ENCODE data around the gene CDH18.

The CDH18 gene

GRCh38 chr5:19855031-19855430 lies 133.0 kb downstream of the CDH18 start:
- Histone ChIP-seq H2AFZ (ENCODE audit: low read length) (no peak overlapping the region), H3K4me1 (ENCODE audit: insufficient read depth, low read length, severe bottlenecking) (no peaks in the 10 kb centered on the region), H3K9me2 (ENCODE audit: low read depth, low read length) (no peaks in the 10 kb centered on the region), H3K79me2 (ENCODE audit: insufficient read depth, low read length) (no peaks in the 10 kb centered on the region), H3F3A (ENCODE audit: insufficient read depth, low read length) (no peaks in the 10 kb centered on the region), H4K20me1 (ENCODE audit: insufficient read depth, low read length) (no peaks in the 10 kb centered on the region), H3K9ac (ENCODE audit: low read length) (no peak overlapping the region), H3K9me3 (ENCODE audit: low read length) (no peaks in the 10 kb centered on the region), H3K4me2 (ENCODE audit: low read length) (no peak overlapping the region), H3K36me3 (ENCODE audit: insufficient read depth, low read length) (no peaks in the 10 kb centered on the region), H3K27me3 (ENCODE audit: insufficient read depth, low read length) (no peaks in the 10 kb centered on the region), H3K27ac (ENCODE audit: low read depth, low read length, poor library complexity, severe bottlenecking) (no peak overlapping the region), H3K4me3 (ENCODE audit: low read depth, low read length, poor library complexity, severe bottlenecking) (no peak overlapping the region)
- TF ChIP-seq CTCF (IDR thresholded peaks at IDR 0.05; ENCODE audit: low read length) (no peak), EZH2 (IDR thresholded peaks at IDR 0.05; ENCODE audit: borderline replicate concordance, low read length) (no peak)

- H4K20me1 ChIP-seq (ENCODE audit: insufficient read depth, low read length) = no peaks in the 10 kb centered on the region
- no peaks in the 10 kb centered on the region for H3K27me3 ChIP-seq (ENCODE audit: insufficient read depth, low read length)
- no peak overlapping the region for H3K4me3 ChIP-seq (ENCODE audit: low read depth, low read length, poor library complexity, severe bottlenecking)
- H3K4me2 ChIP-seq (ENCODE audit: low read length) = no peak overlapping the region
- H3K27ac ChIP-seq (ENCODE audit: low read depth, low read length, poor library complexity, severe bottlenecking) = no peak overlapping the region
- H3F3A ChIP-seq (ENCODE audit: insufficient read depth, low read length) = no peaks in the 10 kb centered on the region
- no peak overlapping the region for H3K9ac ChIP-seq (ENCODE audit: low read length)
- H3K9me3 ChIP-seq (ENCODE audit: low read length) = no peaks in the 10 kb centered on the region
- no peak overlapping the region for H2AFZ ChIP-seq (ENCODE audit: low read length)
- H3K4me1 ChIP-seq (ENCODE audit: insufficient read depth, low read length, severe bottlenecking) = no peaks in the 10 kb centered on the region
- no peak for TF ChIP-seq CTCF (IDR thresholded peaks at IDR 0.05; ENCODE audit: low read length)
- TF ChIP-seq EZH2 (IDR thresholded peaks at IDR 0.05; ENCODE audit: borderline replicate concordance, low read length) = no peak
- H3K79me2 ChIP-seq (ENCODE audit: insufficient read depth, low read length) = no peaks in the 10 kb centered on the region
- H3K36me3 ChIP-seq (ENCODE audit: insufficient read depth, low read length) = no peaks in the 10 kb centered on the region
- no peaks in the 10 kb centered on the region for H3K9me2 ChIP-seq (ENCODE audit: low read depth, low read length)
Measured at GRCh38 chr5:19853616-19854240, 134.3 kb downstream of the CDH18 start.

- no peak overlapping the region for H2AFZ ChIP-seq (ENCODE audit: low read length)
- no peaks in the 10 kb centered on the region for H3K27me3 ChIP-seq (ENCODE audit: insufficient read depth, low read length)
- H3K4me1 ChIP-seq (ENCODE audit: insufficient read depth, low read length, severe bottlenecking) = no peaks in the 10 kb centered on the region
- no peaks in the 10 kb centered on the region for H3K36me3 ChIP-seq (ENCODE audit: insufficient read depth, low read length)
- H3K9me2 ChIP-seq (ENCODE audit: low read depth, low read length) = no peaks in the 10 kb centered on the region
- no peaks in the 10 kb centered on the region for H4K20me1 ChIP-seq (ENCODE audit: insufficient read depth, low read length)
- no peak overlapping the region for H3K27ac ChIP-seq (ENCODE audit: low read depth, low read length, poor library complexity, severe bottlenecking)
- no peaks in the 10 kb centered on the region for H3F3A ChIP-seq (ENCODE audit: insufficient read depth, low read length)
- TF ChIP-seq CTCF (IDR thresholded peaks at IDR 0.05; ENCODE audit: low read length) = no peak
- H3K4me3 ChIP-seq (ENCODE audit: low read depth, low read length, poor library complexity, severe bottlenecking) = no peak overlapping the region
- no peak overlapping the region for H3K4me2 ChIP-seq (ENCODE audit: low read length)
- no peaks in the 10 kb centered on the region for H3K9me3 ChIP-seq (ENCODE audit: low read length)
- no peaks in the 10 kb centered on the region for H3K79me2 ChIP-seq (ENCODE audit: insufficient read depth, low read length)
- no peak overlapping the region for H3K9ac ChIP-seq (ENCODE audit: low read length)
Measured at GRCh38 chr5:19837536-19838174, 150.3 kb downstream of the CDH18 start.

Measured in OCI-LY1 (cell line).